Mesodermal cell (in vitro differentiated cells): ENCODE results near the gene SHQ1.

Source experiments
- H3K27ac ChIP-seq: 2 replicates; pipeline ENCODE4 v1.7.0; 2013; ENCODE audit warnings: mild to moderate bottlenecking, low read depth, low read length, moderate library complexity; ENCODE audit not compliant: severe bottlenecking
- H3K36me3 ChIP-seq: 2 replicates; pipeline ENCODE4 v1.7.1; 2013; ENCODE audit warnings: mild to moderate bottlenecking, low read length, moderate library complexity; ENCODE audit not compliant: control insufficient read depth, insufficient read depth
- H3K4me1 ChIP-seq: one replicate; pipeline ENCODE4 v1.7.1; 2013; ENCODE audit warnings: mild to moderate bottlenecking, low read length; ENCODE audit not compliant: insufficient read depth, control insufficient read depth, poor library complexity, severe bottlenecking
- H3K4me3 ChIP-seq: 2 replicates; pipeline ENCODE4 v1.7.0; 2013; ENCODE audit warnings: low read length, control low read depth, mild to moderate bottlenecking; ENCODE audit not compliant: insufficient read depth, poor library complexity, severe bottlenecking; ENCODE audit errors: extremely low read depth
- H3K9me3 ChIP-seq: 2 replicates; pipeline ENCODE4 v1.7.1; 2013; ENCODE audit warnings: mild to moderate bottlenecking, low read length, moderate library complexity; ENCODE audit not compliant: control insufficient read depth
- WGBS, 2 experiments: methylation state at CpG; one replicate each; pipeline ENCODE4 v1.1.5; 2013; ENCODE audit warnings: missing lambda C conversion rate in 2 of 2; ENCODE audit not compliant: insufficient coverage in 2 of 2; 5-methylcytosine and 5-hydroxymethylcytosine counted together

SHQ1 gene

DNA sequence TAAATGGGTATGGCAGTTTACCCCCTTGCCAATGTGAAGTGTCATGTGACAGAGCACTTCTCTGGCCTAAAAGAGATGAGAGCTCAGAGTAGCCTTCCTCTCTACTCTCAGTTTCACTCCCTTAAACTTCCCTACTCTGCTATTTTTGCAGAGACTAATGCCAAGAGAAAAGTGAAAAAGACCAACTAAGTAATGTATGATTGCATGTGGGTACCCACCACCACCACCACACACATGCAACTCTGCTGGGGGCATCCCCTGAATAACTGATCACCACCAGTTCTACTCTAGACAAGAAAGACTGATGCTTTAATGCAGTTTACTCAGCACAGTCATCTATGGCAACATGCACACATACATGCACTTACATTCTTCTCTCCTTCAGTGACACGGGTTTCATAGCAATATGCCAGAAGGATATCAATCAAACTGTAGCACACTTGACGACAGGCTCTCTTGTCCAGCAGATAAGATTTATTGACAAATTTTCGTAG lies 31.3 kb downstream of the SHQ1 start:
- Histone ChIP-seq H3K4me1 (no peaks in the 10 kb centered on the region), H3K9me3 (no peaks in the 10 kb centered on the region), H3K4me3 (no peak overlapping the region), H3K27ac (no peak overlapping the region), H3K36me3 (no peaks in the 10 kb centered on the region)
- WGBS, 2 experiments, result 82 to 88% methylated on average over 1 to 3 of the region's 3 CpGs

GRCh38 chr3:72814308-72814707 lies 33.9 kb downstream of the SHQ1 start:
- Histone ChIP-seq H3K4me1 (no peaks in the 10 kb centered on the region), H3K9me3 (no peaks in the 10 kb centered on the region), H3K36me3 (no peaks in the 10 kb centered on the region), H3K4me3 (no peak overlapping the region), H3K27ac (no peak overlapping the region)
- 80 to 100% methylated on average over 1 of the region's 3 CpGs for WGBS, 2 experiments

DNA sequence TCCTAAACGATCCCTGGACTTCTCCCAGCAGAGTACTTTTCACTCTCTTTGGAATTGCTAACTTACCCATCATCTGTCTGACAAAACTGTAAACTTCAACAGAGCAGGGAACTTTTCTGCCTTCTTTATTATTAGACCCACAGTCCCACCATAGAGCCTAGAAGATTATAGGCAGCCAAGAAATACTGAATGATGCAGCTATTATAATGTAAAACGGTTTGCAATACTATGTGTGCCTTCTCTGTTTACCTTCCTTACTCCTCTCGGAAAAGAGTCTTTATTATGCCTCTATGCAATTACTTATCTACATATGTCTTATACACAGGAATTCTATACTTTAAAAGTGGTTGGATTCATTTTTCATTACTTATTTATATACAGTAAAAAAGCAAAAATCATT lies 36.0 kb downstream of the SHQ1 start:
- WGBS, 2 experiments, result 38 to 50% methylated on average over 1 of the region's 3 CpGs
- H3K36me3 ChIP-seq, result no peaks in the 10 kb centered on the region
- H3K4me1 ChIP-seq, result no peaks in the 10 kb centered on the region
- no peak overlapping the region for H3K27ac ChIP-seq
- no peaks in the 10 kb centered on the region for H3K9me3 ChIP-seq
- no peak overlapping the region for H3K4me3 ChIP-seq

DNA sequence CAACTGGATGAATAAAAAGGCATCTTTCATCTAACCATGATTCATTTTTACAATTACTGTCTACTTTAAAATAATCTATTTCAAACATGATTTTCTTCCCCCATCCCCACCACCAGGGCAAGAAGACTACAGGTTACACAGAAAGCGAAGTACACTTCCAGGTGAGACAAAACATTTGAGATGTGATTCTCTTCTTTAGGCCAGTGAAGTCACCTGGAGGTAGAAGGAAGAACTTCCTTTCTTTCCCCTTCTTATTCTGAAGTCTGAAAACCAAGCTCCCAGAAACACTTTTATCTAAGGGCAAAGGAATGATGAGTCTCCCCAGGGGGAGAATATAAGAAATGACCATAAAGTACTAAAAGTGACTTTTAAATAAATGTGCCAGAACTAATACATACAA lies 36.7 kb downstream of the SHQ1 start:
- WGBS, 2 experiments, result no CpG with 5 or more reads among the region's 1 CpG
- no peak overlapping the region for H3K27ac ChIP-seq
- H3K4me1 ChIP-seq, result no peaks in the 10 kb centered on the region
- H3K4me3 ChIP-seq, result no peak overlapping the region
- H3K9me3 ChIP-seq, result no peaks in the 10 kb centered on the region
- no peaks in the 10 kb centered on the region for H3K36me3 ChIP-seq

DNA sequence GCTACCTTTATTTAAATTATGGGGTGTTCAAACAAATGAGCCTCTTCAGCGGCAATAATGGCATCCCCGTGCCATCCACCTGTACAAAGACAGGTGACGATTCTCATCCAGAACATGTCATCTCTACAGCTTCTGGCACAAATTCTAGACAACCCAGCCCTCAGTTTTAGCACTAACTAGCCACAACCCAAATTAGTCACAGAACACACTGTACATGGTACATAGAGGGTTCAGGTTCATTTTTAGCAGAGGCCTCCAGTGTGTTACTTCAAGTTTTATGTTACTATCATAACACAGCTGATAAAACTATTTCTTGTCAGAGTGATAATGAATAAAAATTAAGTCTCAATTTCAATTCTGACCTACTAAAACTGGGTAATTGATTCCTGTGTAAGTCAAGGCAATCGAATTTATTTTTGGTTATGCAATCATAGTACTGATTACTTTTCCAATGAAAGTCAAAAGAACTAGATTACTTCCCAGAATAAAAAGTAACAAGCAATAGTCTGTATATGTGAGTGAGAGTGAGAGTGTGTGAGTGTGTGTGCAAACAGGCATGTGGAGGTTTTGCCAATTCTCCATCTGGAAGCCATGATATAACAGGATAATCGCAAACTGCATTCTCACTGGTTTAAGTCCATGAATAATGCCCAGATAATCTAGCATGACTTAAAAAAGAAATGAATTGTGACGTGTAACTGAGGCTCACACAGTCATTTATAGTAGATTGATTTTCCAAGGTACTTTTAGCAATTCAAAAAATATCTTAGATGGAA lies 37.4 kb downstream of the SHQ1 start:
- no peaks in the 10 kb centered on the region for H3K36me3 ChIP-seq
- no peak overlapping the region for H3K4me3 ChIP-seq
- H3K27ac ChIP-seq, result peak overlapping the region; percentile 16
- H3K9me3 ChIP-seq, result no peaks in the 10 kb centered on the region
- H3K4me1 ChIP-seq, result no peaks in the 10 kb centered on the region
- 100% methylated on average over 2 of the region's 6 CpGs; no CpG with 5 or more reads in 1 of the 2 experiments for WGBS, 2 experiments

DNA sequence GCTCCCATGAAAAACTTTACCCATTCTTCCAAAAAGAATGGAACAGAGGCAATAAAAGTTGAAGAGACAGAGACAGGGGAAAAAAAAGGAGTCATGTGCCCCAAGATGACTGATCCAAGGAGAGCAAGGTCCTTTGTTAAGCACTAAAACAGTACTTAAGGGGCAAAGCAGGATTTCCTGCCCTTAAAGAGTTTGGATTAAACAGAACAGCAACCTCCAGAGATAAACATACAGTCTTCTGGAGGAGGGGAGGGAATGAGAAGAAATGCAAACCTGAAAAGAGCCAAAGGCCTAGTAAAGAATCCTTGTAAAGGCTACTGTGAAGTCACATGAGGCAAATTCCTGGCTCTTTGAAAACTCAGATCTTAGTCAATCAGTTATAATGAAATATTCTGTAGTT lies 38.2 kb downstream of the SHQ1 start:
- Histone ChIP-seq H3K9me3 (no peaks in the 10 kb centered on the region), H3K36me3 (no peaks in the 10 kb centered on the region), H3K4me3 (no peak overlapping the region), H3K4me1 (no peaks in the 10 kb centered on the region), H3K27ac (peak overlapping the region; percentile 51)

- peaks cover 5% of the 10 kb centered on the region for H3K9me3 ChIP-seq
- H3K27ac ChIP-seq, result no peak overlapping the region
- H3K36me3 ChIP-seq, result no peaks in the 10 kb centered on the region
- WGBS, 2 experiments, result 88 to 95% methylated on average over 4 of the region's 5 CpGs
- no peaks in the 10 kb centered on the region for H3K4me1 ChIP-seq
- no peak overlapping the region for H3K4me3 ChIP-seq
Observed at GRCh38 chr3:72804361-72804760, 43.9 kb downstream of the SHQ1 start.

DNA sequence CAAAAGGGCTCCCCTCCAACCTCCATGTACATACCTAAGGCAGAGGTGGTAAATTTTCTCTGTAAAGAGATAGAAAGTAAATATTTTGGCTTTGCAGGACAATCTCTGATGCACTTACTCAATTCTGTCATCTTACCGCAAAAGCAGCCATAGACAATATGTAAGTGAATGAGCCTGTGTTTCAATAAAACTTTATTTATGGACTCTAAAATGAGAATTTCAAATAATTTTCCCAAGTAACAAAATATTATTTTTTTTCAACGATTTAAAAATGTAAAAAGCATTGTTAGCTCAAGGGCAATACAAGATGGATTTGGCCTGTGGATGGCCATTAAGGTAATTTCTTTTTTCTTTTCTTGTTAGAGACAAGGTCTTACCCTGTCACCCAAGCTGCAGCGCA lies 44.7 kb downstream of the SHQ1 start:
- Histone ChIP-seq H3K36me3 (no peaks in the 10 kb centered on the region), H3K4me1 (peaks cover 4% of the 10 kb centered on the region), H3K9me3 (peaks cover 5% of the 10 kb centered on the region), H3K4me3 (no peak overlapping the region), H3K27ac (no peak overlapping the region)
- WGBS, 2 experiments, result 83 to 100% methylated on average over 1 of the region's 3 CpGs

DNA sequence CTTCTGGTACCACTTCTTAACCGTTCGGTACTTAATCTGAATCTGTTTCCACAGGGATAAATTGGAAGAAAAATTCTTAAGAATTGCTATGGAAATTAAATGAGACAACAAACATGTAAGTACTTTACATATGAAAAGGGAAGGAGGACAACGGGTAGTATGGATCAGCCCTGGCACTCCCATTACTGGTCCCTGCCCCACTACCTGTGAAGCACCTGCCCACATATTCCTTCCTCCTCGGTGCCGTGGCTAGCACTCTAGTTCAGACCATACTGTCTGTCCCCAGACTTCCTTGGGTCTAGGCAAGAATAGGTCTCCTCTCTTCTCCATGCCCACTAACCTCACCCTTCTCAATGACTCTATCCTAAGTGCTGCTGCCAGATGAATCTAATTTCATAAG lies 46.2 kb downstream of the SHQ1 start:
- H3K36me3 ChIP-seq, result no peaks in the 10 kb centered on the region
- no peak overlapping the region for H3K27ac ChIP-seq
- 71 to 89% methylated on average over 2 to 3 of the region's 5 CpGs for WGBS, 2 experiments
- H3K4me3 ChIP-seq, result no peak overlapping the region
- H3K4me1 ChIP-seq, result peaks cover 8% of the 10 kb centered on the region
- H3K9me3 ChIP-seq, result peaks cover 5% of the 10 kb centered on the region

DNA sequence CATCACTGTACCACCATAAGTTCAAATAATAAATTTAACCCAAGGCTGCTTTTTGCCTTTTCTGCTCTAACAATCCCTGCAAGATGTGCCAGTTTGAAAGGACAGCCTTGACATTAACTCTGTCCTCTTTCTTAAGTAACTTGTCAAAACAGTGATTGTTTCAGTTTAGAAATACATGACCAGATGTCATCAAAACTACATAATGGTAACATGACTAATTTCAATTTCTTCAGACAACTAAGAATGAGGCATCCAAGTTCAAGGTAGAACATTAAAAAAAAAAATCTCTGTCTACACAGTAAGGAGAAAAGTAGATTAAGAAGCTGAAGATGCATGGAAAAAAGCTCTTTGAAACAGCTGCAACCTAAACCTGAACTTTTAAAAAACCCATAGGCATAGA lies 47.4 kb downstream of the SHQ1 start:
- Histone ChIP-seq H3K4me1 (peaks cover 8% of the 10 kb centered on the region), H3K27ac (no peak overlapping the region), H3K36me3 (peaks cover 4% of the 10 kb centered on the region), H3K4me3 (no peak overlapping the region), H3K9me3 (peaks cover 5% of the 10 kb centered on the region)

GRCh38 chr3:72798552-72799195 lies 49.6 kb downstream of the SHQ1 start:
- Histone ChIP-seq H3K27ac (peak overlapping the region; percentile 55), H3K4me1 (peaks cover 8% of the 10 kb centered on the region), H3K4me3 (no peak overlapping the region), H3K36me3 (peaks cover 4% of the 10 kb centered on the region), H3K9me3 (peaks cover 5% of the 10 kb centered on the region)
- WGBS, 2 experiments, result no CpG with 5 or more reads among the region's 3 CpGs
